ENCODE results near the gene STX3. TPM values are rescaled to one million over a fixed set of nuclear protein-coding genes. Genes with fewer than 3 reads are reported as not detected.
"Not testable (repeated sequence)": the region's sequence is repeated elsewhere in the genome, so short reads cannot be mapped to it uniquely, and the experiment has no call there.

Gene STX3
- total RNA-seq, 1 donor = 17.9 TPM

DNA sequence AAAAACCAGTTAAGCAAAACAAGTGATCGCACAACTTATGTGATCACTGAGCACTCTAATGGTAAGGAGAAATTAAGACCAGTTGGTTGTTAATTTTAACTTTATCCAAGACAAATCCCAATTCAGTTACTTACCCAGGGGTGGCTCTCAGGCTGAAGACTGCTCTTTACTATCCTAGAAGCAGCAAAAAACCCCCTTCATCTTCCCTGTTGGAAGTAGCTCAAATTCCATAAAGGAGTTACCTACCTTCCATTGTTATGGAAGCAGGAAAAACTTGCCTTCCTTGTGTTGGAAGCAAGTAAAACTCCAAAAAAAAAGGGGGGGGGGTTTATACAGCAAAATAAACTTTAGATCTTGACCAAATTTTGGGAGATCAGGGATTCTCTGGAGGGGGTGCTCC, 60.6 kb downstream of the STX3 start:
- no peak overlapping the region for H3K4me3 ChIP-seq (ENCODE audit: low read depth, low read length)
- TF ChIP-seq, protein P1, sequence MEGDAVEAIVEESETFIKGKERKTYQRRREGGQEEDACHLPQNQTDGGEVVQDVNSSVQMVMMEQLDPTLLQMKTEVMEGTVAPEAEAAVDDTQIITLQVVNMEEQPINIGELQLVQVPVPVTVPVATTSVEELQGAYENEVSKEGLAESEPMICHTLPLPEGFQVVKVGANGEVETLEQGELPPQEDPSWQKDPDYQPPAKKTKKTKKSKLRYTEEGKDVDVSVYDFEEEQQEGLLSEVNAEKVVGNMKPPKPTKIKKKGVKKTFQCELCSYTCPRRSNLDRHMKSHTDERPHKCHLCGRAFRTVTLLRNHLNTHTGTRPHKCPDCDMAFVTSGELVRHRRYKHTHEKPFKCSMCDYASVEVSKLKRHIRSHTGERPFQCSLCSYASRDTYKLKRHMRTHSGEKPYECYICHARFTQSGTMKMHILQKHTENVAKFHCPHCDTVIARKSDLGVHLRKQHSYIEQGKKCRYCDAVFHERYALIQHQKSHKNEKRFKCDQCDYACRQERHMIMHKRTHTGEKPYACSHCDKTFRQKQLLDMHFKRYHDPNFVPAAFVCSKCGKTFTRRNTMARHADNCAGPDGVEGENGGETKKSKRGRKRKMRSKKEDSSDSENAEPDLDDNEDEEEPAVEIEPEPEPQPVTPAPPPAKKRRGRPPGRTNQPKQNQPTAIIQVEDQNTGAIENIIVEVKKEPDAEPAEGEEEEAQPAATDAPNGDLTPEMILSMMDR (IDR thresholded peaks at IDR 0.05; ENCODE audit: insufficient read depth, low read length) = no peak
- DNase-seq (ENCODE audit: low read depth) = no peak

GRCh38 chr11:59816434-59816833, 61.3 kb downstream of the STX3 start:
- DNase-seq (ENCODE audit: low read depth); H3K4me3 ChIP-seq (ENCODE audit: low read depth, low read length): not testable (repeated sequence)

DNA sequence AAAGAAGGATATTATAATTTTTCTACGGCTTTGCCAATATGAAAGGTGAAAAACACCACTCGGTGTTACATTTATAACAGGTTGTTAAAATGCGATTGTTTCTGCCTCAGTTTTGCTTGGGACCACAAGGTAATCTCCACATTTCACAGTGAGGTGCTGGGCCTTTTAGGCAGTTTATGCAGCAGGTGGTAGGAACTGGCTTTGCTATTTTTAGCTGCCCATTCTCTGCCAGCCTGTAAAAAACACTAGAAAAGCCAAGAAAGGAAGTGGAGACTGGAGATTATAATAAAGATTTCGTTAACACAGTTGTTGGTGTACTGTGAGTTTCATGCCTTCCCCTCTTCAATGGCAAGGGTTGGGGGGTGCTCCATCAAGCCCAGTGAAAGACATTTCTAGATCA, 63.4 kb downstream of the STX3 start:
- no peak overlapping the region for H3K4me3 ChIP-seq (ENCODE audit: low read depth, low read length)
- TF ChIP-seq, protein P1 (IDR thresholded peaks at IDR 0.05; ENCODE audit: insufficient read depth, low read length) = no peak
- no peak for DNase-seq (ENCODE audit: low read depth)

DNA sequence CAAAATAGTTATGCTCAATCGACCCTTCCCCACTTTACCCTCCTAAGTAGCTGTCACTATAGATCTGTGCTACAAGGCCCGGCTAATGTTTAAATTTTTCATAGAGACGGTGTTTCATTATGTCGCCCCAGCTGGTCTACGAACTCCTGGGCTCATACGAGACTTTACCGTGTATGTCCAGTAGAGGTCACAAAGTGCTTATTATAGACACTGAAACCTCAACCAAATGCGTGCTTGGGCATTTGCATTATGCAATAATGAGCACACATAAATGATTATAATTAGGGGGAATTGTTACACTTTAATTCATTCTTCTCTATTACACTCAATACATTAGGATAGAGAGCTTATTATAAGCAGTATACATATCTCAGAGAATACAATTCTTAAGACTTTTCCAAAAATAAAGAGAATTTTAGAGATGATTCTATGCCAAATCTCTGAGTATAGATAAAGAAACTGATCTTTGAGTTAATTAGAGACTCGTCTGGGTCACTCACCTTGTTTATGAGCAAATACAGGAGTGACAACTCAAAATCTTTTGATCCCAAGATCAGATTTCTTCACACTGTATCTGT, 67.9 kb downstream of the STX3 start:
- TF ChIP-seq, protein P1 (IDR thresholded peaks at IDR 0.05; ENCODE audit: insufficient read depth, low read length) = peak; percentile 69
- peak; percentile 70 for DNase-seq (ENCODE audit: low read depth)
- H3K4me3 ChIP-seq (ENCODE audit: low read depth, low read length) = no peak overlapping the region

DNA sequence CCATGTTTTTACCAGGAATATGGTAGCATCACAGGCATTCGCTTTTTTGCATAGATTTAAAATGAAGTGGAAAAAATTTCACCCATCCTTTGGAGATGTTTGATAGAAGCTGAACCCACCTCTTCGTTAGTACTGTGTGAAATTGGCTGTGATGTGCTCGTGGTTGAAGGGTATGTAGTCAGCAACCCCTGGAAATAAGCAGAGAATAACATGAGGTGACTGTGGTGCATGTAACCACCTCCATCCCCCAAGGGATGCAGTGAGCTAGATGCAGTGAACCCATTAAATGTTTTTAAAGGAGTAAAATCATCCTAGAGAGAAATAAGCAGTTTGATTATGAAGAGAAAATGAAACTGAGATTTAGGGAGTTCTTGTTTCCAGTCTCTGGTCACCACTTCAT, 74.2 kb downstream of the STX3 start:
- TF ChIP-seq, protein P1 (IDR thresholded peaks at IDR 0.05; ENCODE audit: insufficient read depth, low read length) = no peak
- H3K4me3 ChIP-seq (ENCODE audit: low read depth, low read length) = no peak overlapping the region
- DNase-seq (ENCODE audit: low read depth) = no peak

DNA sequence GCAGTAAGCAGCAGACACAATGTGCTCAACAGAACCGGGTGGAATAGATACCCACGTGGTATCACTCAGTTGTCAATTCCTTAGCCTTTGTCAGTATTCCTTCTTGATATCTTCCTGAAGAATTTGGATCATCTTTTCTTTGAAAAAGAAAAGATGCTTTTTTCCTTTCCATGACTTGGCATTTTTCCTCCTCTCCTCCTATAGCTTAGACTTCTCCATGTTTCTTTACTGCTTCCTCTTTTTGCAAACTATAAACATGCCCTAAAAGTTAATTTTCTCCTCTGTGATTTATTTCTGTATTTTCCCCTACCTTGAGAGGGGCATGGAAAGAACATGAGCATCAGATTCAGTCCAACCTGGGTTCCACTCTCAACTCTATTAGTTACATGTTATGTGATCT, 78.4 kb downstream of the STX3 start:
- no peak overlapping the region for H3K4me3 ChIP-seq (ENCODE audit: low read depth, low read length)
- DNase-seq (ENCODE audit: low read depth) = no peak
- TF ChIP-seq, protein P1 (IDR thresholded peaks at IDR 0.05; ENCODE audit: insufficient read depth, low read length) = no peak

DNA sequence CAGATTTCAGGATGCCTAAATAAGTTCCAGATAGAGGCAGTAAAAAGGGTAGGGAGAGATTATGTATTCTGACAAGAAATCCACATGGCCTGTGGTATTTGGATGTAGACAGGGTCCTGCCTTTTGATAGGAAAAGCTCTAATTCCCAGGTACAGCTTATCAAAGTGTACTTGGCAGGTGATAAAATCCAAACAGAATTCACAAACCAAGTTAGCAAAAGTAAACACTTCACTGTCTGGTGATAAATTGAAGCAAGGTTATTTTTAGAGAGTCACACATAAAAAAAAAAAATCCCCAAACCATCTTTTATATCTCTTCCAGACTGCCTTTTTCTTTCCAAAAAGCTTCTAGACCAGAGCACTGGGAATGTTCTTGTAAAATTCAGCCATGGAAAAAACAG, 84.4 kb downstream of the STX3 start:
- DNase-seq (ENCODE audit: low read depth) = no peak
- no peak overlapping the region for H3K4me3 ChIP-seq (ENCODE audit: low read depth, low read length)
- TF ChIP-seq, protein P1 (IDR thresholded peaks at IDR 0.05; ENCODE audit: insufficient read depth, low read length) = no peak
